SU-DHL-6 (cell line): ENCODE results near the gene TRDMT1.

Experiments
- H2AFZ ChIP-seq: fragments of 200-600 bp; sonication (generic); 2 replicates; pipeline ENCODE4 v1.6.1; 2014; ENCODE audit warnings: low read depth, mild to moderate bottlenecking, moderate library complexity, mixed read lengths, antibody characterized with exemption, low read length; ENCODE audit not compliant: severe bottlenecking
- H3F3A ChIP-seq: fragments of 200-600 bp; shearing (Covaris generic); 2 replicates; pipeline ENCODE4 v1.6.0; 2016; ENCODE audit warnings: antibody characterized with exemption, mild to moderate bottlenecking; ENCODE audit not compliant: insufficient read depth
- H3K27ac ChIP-seq: fragments of 200-600 bp; sonication (generic); 2 replicates; pipeline ENCODE4 v1.5.1; 2016; ENCODE audit warnings: low read depth, mild to moderate bottlenecking, low read length, moderate library complexity, mixed read lengths
- H3K27me3 ChIP-seq: fragments of 200-600 bp; sonication (generic), shearing (Covaris generic); 2 replicates; pipeline ENCODE4 v1.6.0; 2014; ENCODE audit warnings: mild to moderate bottlenecking, low read length
- H3K36me3 ChIP-seq: fragments of 200-600 bp; sonication (generic); 2 replicates; pipeline ENCODE4 v1.6.1; 2014; ENCODE audit warnings: mild to moderate bottlenecking, low read length, mixed read lengths
- H3K4me2 ChIP-seq: fragments of 300-600, 200-600 bp; shearing (Covaris generic), sonication (generic); 2 replicates; pipeline ENCODE4 v1.6.0; 2014; ENCODE audit warnings: low read length, low read depth, mild to moderate bottlenecking; ENCODE audit not compliant: poor library complexity, severe bottlenecking
- H3K4me3 ChIP-seq: fragments of 200-600 bp; sonication (generic); 2 replicates; pipeline ENCODE4 v1.5.1; 2014; ENCODE audit warnings: antibody characterized with exemption, low read length, mild to moderate bottlenecking, mixed read lengths; ENCODE audit not compliant: insufficient read depth, poor library complexity, severe bottlenecking
- H3K79me2 ChIP-seq: fragments of 200-600 bp; sonication (generic); 2 replicates; pipeline ENCODE4 v1.6.1; 2014; ENCODE audit warnings: mild to moderate bottlenecking, low read length, moderate library complexity; ENCODE audit not compliant: insufficient read depth
- H3K9ac ChIP-seq: fragments of 200-600 bp; sonication (generic); 2 replicates; pipeline ENCODE4 v1.7.0; 2014; ENCODE audit warnings: mild to moderate bottlenecking, low read length
- H3K9me2 ChIP-seq: fragments of 200-600 bp; sonication (generic); replicated peaks from 2 replicates; pipeline ENCODE4 v1.6.1; 2014; ENCODE audit warnings: low read length; ENCODE audit not compliant: insufficient read depth
- H3K9me3 ChIP-seq: fragments of 200-600 bp; sonication (generic); 2 replicates; pipeline ENCODE4 v1.6.1; 2014; ENCODE audit warnings: low read length, mixed read lengths; ENCODE audit not compliant: insufficient read depth
- H4K20me1 ChIP-seq: fragments of 200-600 bp; sonication (generic); 2 replicates; pipeline ENCODE4 v1.6.1; 2014; ENCODE audit warnings: low read depth, mild to moderate bottlenecking, antibody characterized with exemption, low read length, moderate library complexity, mixed read lengths
- CTCF ChIP-seq: fragments of 200-600 bp; sonication (generic); IDR thresholded peaks from one replicate; pipeline ENCODE4 v1.5.1; 2017; ENCODE audit warnings: antibody characterized with exemption, mild to moderate bottlenecking, low read length, moderate library complexity; ENCODE audit not compliant: insufficient read depth, poor library complexity, severe bottlenecking
- EZH2phosphoT487 ChIP-seq: fragments of 200-600 bp; sonication (generic), shearing (Covaris generic); conservative IDR thresholded peaks from 2 replicates; pipeline ENCODE4 v1.6.1; 2018; ENCODE audit warnings: mild to moderate bottlenecking, antibody characterized with exemption, low read length, moderate library complexity, mixed read lengths

TRDMT1 gene

GRCh38 chr10:17216217-17216900, 14.9 kb upstream of the TRDMT1 start:
- no peak overlapping the region for H2AFZ ChIP-seq
- H3K9ac ChIP-seq: no peak overlapping the region
- TF ChIP-seq EZH2phosphoT487: no peak

GRCh38 chr10:17215782-17216122, 14.3 kb upstream of the TRDMT1 start:
- TF ChIP-seq EZH2phosphoT487: no peak
- no peak for TF ChIP-seq CTCF
- H3K27ac ChIP-seq: no peak overlapping the region
- H3K9me2 ChIP-seq: no peaks in the 10 kb centered on the region
- no peak overlapping the region for H3K4me3 ChIP-seq
- H4K20me1 ChIP-seq: no peaks in the 10 kb centered on the region
- H3K36me3 ChIP-seq: no peaks in the 10 kb centered on the region
- no peaks in the 10 kb centered on the region for H3K9me3 ChIP-seq
- no peak overlapping the region for H2AFZ ChIP-seq
- H3K4me2 ChIP-seq: no peak overlapping the region
- H3F3A ChIP-seq: no peaks in the 10 kb centered on the region
- no peak overlapping the region for H3K9ac ChIP-seq
- no peaks in the 10 kb centered on the region for H3K27me3 ChIP-seq
- H3K79me2 ChIP-seq: no peaks in the 10 kb centered on the region

More at GRCh38 chr10:17216217-17216900, 14.9 kb upstream of the TRDMT1 start:
- H3K9me3 ChIP-seq: no peaks in the 10 kb centered on the region
- no peak overlapping the region for H3K4me3 ChIP-seq
- H4K20me1 ChIP-seq: no peaks in the 10 kb centered on the region
- H3K27ac ChIP-seq: no peak overlapping the region
- H3K4me2 ChIP-seq: no peak overlapping the region
- no peaks in the 10 kb centered on the region for H3K9me2 ChIP-seq
- no peaks in the 10 kb centered on the region for H3F3A ChIP-seq
- no peaks in the 10 kb centered on the region for H3K79me2 ChIP-seq
- no peaks in the 10 kb centered on the region for H3K36me3 ChIP-seq
- H3K27me3 ChIP-seq: no peaks in the 10 kb centered on the region

- Histone ChIP-seq H3K9ac (no peak overlapping the region), H2AFZ (no peak overlapping the region), H3K27ac (no peak overlapping the region)
These were observed 13.7 kb upstream of the TRDMT1 start for GRCh38 chr10:17214971-17215781.

More at GRCh38 chr10:17214971-17215781, 13.7 kb upstream of the TRDMT1 start:
- no peaks in the 10 kb centered on the region for H3K79me2 ChIP-seq
- H4K20me1 ChIP-seq: no peaks in the 10 kb centered on the region; the same call in 1 of the 2 replicates
- no peak overlapping the region for H3K4me3 ChIP-seq
- no peak overlapping the region for H3K4me2 ChIP-seq
- no peaks in the 10 kb centered on the region for H3F3A ChIP-seq
- H3K9me3 ChIP-seq: no peaks in the 10 kb centered on the region
- no peaks in the 10 kb centered on the region for H3K27me3 ChIP-seq
- no peaks in the 10 kb centered on the region for H3K36me3 ChIP-seq
- no peaks in the 10 kb centered on the region for H3K9me2 ChIP-seq
- no peak for TF ChIP-seq EZH2phosphoT487
- TF ChIP-seq CTCF: no peak
